ENCODE data around the gene PTGDR2.

PTGDR2 gene

GRCh38 chr11:60855726-60856633, at the start of gene PTGDR2:
Gene PTGDR2, minus strand, starts transcription at chr11:60855950. Its CDS starts 2,228 bp downstream, at chr11:60853722.
- DNase-seq (ENCODE audit: low read depth) = no peak

- no peak for DNase-seq (ENCODE audit: low read depth)
These were observed 49.3 kb upstream of the PTGDR2 start for GRCh38 chr11:60905047-60905446.

DNA sequence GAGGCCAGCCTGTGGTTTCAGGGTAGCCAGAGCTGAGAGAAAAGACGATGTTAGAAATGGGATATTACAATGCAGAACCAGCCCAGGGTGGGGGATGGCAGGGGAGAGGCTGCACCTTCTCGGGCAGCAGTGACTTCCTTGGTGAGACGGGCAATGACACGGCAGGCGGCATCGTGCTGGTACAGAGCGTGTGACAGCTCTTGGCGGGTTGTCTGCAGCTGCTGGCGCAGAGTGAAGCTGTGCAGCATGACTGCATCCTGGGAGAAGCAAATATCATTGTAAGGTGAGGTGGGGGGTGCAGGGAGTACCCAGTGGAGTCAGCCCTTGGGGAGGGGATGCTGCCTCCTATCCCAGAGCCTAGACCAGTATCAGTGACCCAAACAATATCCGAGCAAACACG, 46.9 kb upstream of the PTGDR2 start:
- no peak for DNase-seq (ENCODE audit: low read depth)

- DNase-seq (ENCODE audit: low read depth) = no peak
These were observed 45.1 kb upstream of the PTGDR2 start for GRCh38 chr11:60900673-60901404.

DNA sequence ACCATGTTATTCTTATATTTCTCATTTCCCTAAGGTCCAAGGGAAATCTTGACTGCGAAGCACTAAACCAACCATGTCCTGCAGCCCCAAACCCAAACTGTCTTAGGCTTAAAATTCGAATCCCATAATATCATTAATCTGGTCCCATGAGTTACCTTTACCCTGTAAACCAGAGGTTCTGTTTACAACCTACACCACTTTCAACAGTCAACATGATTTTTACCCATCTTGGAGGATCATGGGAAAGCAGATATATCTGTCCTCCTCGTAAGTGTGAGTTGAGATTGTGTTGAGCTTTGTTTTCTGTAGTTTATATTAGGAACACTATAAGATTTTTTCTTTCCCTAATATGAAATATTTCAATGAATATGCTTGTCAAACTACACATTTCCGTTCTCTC, 44.2 kb upstream of the PTGDR2 start:
- DNase-seq (ENCODE audit: low read depth) = no peak

- DNase-seq (ENCODE audit: low read depth) = peak; percentile 65
These were observed 43.5 kb upstream of the PTGDR2 start for GRCh38 chr11:60899046-60899936.

DNA sequence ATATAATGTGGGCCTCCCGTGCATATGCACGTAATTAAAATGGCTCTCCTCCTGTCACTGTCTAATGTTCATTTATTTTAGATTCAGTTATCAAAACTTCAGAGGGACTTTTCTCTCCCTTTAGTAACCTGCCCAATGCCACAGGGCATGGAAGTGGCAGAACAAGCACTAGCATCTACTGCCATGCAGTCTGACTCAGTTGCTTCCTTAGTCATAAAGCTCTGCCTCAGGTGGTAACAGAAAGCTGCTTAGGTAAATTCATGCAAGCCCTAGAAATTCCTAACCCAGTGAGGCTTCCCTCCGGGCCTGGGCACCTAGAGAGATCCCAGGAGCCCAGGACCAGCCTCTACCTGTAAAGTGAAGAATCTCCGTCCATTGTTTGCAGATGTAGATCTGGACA, 41.7 kb upstream of the PTGDR2 start:
- no peak for DNase-seq (ENCODE audit: low read depth)

DNA sequence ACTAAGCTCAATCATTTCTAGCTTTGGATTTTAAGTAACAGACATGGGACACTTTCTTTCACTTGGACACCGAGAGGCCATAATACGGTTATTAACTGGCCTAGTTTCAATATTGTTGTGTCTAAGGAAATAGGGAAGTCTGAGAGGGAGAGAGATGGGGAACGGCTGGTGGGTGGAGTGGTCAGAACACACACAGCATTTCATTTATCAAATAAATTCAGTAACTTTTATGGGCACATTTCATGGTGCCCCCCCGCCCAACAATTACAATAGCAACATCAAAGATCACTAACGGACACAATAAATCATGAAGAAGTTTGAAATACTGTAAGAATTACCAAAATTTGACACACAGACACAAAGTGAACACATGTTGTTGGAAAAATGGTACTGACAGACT, 39.9 kb upstream of the PTGDR2 start:
- DNase-seq (ENCODE audit: low read depth) = no peak

DNA sequence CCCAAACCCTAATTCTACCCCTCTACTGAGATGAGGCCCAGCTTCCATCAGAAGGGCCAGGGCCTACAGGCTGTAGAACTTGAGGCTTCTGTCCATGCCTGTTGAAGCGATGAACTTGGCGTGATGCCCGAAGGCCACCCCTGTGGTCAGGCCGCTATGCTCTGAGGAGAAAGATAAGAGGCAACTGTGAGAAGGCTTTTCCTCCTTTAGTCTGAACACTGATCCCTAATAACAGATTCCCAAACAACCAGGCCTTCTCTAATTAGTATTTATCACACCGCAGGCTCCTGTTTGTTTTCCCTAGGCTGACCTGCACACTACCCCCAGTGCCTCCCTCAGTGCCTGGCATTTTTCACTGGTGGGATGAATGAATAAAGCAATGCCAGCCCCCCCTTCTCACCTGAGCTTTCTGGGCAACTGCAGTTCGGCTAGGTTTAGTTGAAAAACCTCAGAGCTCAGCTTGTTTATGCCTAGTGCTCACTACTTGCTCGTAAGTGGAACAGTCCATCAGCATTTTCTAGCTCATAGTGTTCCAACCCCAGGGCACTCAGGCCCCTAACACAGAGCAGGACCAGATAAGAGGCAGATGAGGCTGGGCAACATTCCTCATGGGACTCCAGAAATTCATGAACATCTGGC, 35.5 kb upstream of the PTGDR2 start:
- peak; percentile 82 for DNase-seq (ENCODE audit: low read depth)

GRCh38 chr11:60890696-60891095, 34.9 kb upstream of the PTGDR2 start:
- no peak for DNase-seq (ENCODE audit: low read depth)

DNA sequence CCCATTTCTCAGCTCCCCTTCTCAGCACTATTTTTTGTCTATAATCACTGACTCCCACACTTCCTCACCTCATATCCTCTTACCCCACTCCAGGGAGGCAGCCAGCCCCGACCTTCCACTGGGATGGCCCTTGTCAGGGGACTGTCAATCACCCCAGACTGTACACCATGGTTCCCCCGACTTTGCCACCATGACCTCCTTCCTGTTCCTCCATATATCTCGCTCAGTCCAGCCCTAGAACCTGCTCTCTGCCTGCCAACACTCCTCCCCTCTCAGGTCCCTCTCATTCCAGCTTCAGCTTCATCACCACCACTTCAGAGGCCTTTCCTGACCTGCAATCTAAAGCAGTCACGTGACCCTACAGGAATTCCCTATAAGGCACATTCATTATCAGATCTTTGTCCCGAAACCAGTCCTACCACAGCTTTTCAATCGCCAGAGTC, 34.1 kb upstream of the PTGDR2 start:
- no peak for DNase-seq (ENCODE audit: low read depth)

DNA sequence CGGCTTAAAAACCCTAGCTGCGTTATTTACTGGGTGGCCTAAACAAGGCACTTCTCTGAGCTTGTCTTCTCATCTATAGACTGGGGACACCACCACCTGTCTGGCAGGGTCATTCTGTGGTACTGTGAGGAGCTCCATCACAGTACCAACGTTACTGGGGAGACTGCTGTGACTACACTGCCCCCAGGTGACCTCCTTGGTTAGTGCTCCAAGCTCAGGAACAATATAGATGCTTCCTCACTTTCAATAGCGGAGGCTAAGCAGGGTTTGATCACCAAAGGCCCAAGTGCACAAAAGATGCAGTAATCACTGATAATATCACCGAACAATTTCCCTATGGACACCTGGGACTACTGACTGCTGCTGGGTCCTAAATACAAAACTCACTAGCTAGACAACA, 31.8 kb upstream of the PTGDR2 start:
- DNase-seq (ENCODE audit: low read depth) = peak; percentile 61

GRCh38 chr11:60880643-60881282, 25.0 kb upstream of the PTGDR2 start:
- no peak for DNase-seq (ENCODE audit: low read depth)

GRCh38 chr11:60879971-60880588, 24.3 kb upstream of the PTGDR2 start:
- no peak for DNase-seq (ENCODE audit: low read depth)

- DNase-seq (ENCODE audit: low read depth) = no peak
These were observed 23.4 kb upstream of the PTGDR2 start for GRCh38 chr11:60879104-60879503.

DNA sequence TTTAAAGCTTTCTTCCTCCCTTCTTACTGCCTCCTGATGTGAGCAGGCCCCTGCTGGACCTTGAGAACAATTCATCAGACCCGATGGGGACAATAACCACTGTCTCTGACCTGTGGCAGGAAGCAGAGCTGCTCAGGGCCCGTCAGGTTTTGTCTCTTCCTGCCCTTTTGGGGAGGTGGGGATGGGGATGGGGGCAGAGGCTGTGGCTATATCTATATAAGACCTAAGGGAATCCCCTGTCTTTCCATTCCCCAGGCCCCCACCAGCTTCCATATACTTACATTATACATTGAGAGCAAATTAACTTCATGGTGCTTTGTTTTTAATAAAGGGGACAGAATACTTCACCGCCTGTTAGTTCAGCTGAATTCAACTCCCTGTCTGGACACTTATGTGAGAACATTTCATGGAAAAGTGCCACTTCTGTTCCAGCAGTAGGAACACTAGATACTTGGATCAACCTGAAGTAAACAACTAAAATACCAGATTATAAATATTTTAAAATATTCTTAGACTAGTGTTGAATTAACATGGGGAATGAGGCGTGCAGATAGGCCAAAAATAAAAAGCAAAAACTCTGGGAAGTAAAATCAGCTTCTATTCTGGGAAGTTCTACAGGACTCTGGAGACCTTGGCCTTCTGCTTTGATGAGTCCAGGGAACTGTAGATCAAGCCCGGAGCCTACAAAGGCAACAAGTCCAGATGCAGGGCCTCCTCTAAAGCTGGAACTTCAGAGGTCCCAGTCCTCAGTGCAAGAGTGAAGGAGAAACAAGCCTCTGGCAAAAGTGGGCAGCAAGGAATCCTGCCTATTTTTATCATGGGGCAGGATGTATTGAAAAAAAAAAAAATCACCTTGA, 22.7 kb upstream of the PTGDR2 start:
- DNase-seq (ENCODE audit: low read depth) = no peak

GRCh38 chr11:60876168-60876485, 20.4 kb upstream of the PTGDR2 start:
- no peak for DNase-seq (ENCODE audit: low read depth)

GRCh38 chr11:60875366-60876167, 19.8 kb upstream of the PTGDR2 start:
- no peak for DNase-seq (ENCODE audit: low read depth)

Measured in amniotic epithelial cell (primary cell).